GM12878 (cell line): ENCODE results near the gene WDFY4. TPM values are rescaled to one million over a fixed set of nuclear protein-coding genes. Genes with fewer than 3 reads are reported as not detected.

Experiments used
- ATAC-seq: fragments of 200-7000 bp; cut with Tn5 transposase; 3 replicates; pipeline ENCODE4 v1.9.1; 2020; ENCODE audit warnings: mild to moderate bottlenecking, moderate library complexity
- BruUV-seq: library from RNA; stranded (reverse); fragments of 400-500 nt; replicated peaks from 2 replicates; lab custom pipeline; 2021; lab: Mats Ljungman, UMichigan
- CTCF ChIA-PET: fragments of 300-600 bp; sonication (Branson Sonifier 250); formaldehyde crosslinking; extraction: SDS; loops from one replicate; lab custom pipeline; 2021; ENCODE audit warnings: inconsistent platforms; lab: Yijun Ruan, JAX
- POLR2A ChIA-PET: fragments of 350-600 bp; formaldehyde crosslinking; extraction: SDS; loops from one replicate; lab custom pipeline; 2021; ENCODE audit warnings: inconsistent platforms; lab: Charles Lee
- RAD21 ChIA-PET: fragments of 300-600 bp; sonication (Branson Sonifier 250); formaldehyde crosslinking; loops from one replicate; lab custom pipeline; 2023; ENCODE audit warnings: antibody characterized with exemption; ENCODE audit not compliant: unreplicated experiment; lab: Charles Lee
- SMC1A ChIA-PET: fragments of 300-600 bp; sonication (Branson Sonifier 250); formaldehyde crosslinking; loops from one replicate; lab custom pipeline; 2023; ENCODE audit not compliant: unreplicated experiment, uncharacterized antibody; lab: Charles Lee
- DNase-seq: peaks from one replicate; pipeline ENCODE4 v3.0.0-alpha.2; 2011; ENCODE audit warnings: low read depth, low spot score
- FAIRE-seq: peaks from 3 replicates; lab custom pipeline; 2011; peaks lifted over from hg19 to GRCh38; lab: Jason Lieb, UNC
- H2AFZ ChIP-seq: 2 replicates; pipeline ENCODE4 v1.6.0; 2011; ENCODE audit warnings: low read depth, low read length, control low read depth; ENCODE audit not compliant: control insufficient read depth
- H3K27ac ChIP-seq: 2 replicates; pipeline ENCODE4 v1.5.1; 2011; ENCODE audit warnings: control low read depth; ENCODE audit not compliant: control insufficient read depth, insufficient read depth
- H3K27me3 ChIP-seq, 2 experiments: replicated peaks in 1 of 2; 2 replicates each; pipeline versions ENCODE4 v1.6.0 to v1.6.1; 2011; ENCODE audit warnings: low read length in 1 of 2; ENCODE audit not compliant: control insufficient read depth in 2 of 2, insufficient read depth in 2 of 2
- H3K36me3 ChIP-seq, 2 experiments: 2 replicates each; pipeline ENCODE4 v1.5.1; 2011; ENCODE audit warnings: low read length in 1 of 2; ENCODE audit not compliant: control insufficient read depth in 2 of 2, insufficient read depth in 2 of 2
- H3K4me1 ChIP-seq: 2 replicates; pipeline ENCODE4 v1.6.1; 2011; ENCODE audit warnings: mild to moderate bottlenecking, low read length, moderate library complexity, mixed read lengths; ENCODE audit not compliant: control insufficient read depth, insufficient read depth
- H3K4me2 ChIP-seq: 2 replicates; pipeline ENCODE4 v1.6.0; 2011; ENCODE audit warnings: control low read depth; ENCODE audit not compliant: control insufficient read depth, insufficient read depth
- H3K4me3 ChIP-seq: fragments of 200-600 bp; sonication (generic); 2 replicates; pipeline ENCODE4 v1.5.1; 2016
- H3K79me2 ChIP-seq: 2 replicates; pipeline ENCODE4 v1.6.0; 2011; ENCODE audit warnings: low read length; ENCODE audit not compliant: control insufficient read depth, insufficient read depth
- H3K9ac ChIP-seq: 2 replicates; pipeline ENCODE4 v1.8.0; 2011; ENCODE audit warnings: low read length, control low read depth, mixed read lengths; ENCODE audit not compliant: control insufficient read depth, insufficient read depth
- H3K9me3 ChIP-seq: replicated peaks from 3 replicates; pipeline ENCODE4 v1.5.1; 2011; ENCODE audit warnings: mild to moderate bottlenecking, low read length; ENCODE audit not compliant: control insufficient read depth, insufficient read depth
- H4K20me1 ChIP-seq: 2 replicates; pipeline ENCODE4 v1.6.0; 2011; ENCODE audit not compliant: control insufficient read depth, insufficient read depth
- BRCA1 ChIP-seq: IDR thresholded peaks from 2 replicates; pipeline ENCODE4 v1.6.1; 2011; ENCODE audit warnings: low read depth, low read length, improper control_type of control experiment
- CTCF ChIP-seq, 3 experiments: IDR thresholded peaks in 2 of 3; conservative IDR thresholded peaks in 1 of 3; 2 replicates each; pipeline ENCODE4 v1.5.1; 2011; ENCODE audit warnings: low read depth in 3 of 3, low read length in 3 of 3, mild to moderate bottlenecking in 3 of 3, control low read depth in 2 of 3, moderate library complexity in 2 of 3, inconsistent platforms in 1 of 3, mixed read lengths in 1 of 3; ENCODE audit not compliant: control insufficient read depth in 2 of 3, insufficient read depth in 1 of 3; ENCODE audit errors: extremely low read depth in 1 of 3
- E2F4 ChIP-seq: IDR thresholded peaks from 2 replicates; pipeline ENCODE4 v1.6.1; 2012; ENCODE audit warnings: low read depth, low read length, improper control_type of control experiment
- MYC ChIP-seq: IDR thresholded peaks from 2 replicates; pipeline ENCODE4 v1.6.1; 2011; ENCODE audit warnings: mild to moderate bottlenecking, low read length, moderate library complexity, inconsistent platforms; ENCODE audit not compliant: insufficient read depth, insufficient replicate concordance, insufficient read length, severe bottlenecking
- NBN ChIP-seq: fragments of 450-650 bp; IDR thresholded peaks from 2 replicates; pipeline ENCODE4 v1.6.1; 2016
- POLR2AphosphoS5 ChIP-seq: IDR thresholded peaks from 2 replicates; pipeline ENCODE4 v1.6.1; 2011; ENCODE audit warnings: mild to moderate bottlenecking, low read length, inconsistent platforms
- RAD21 ChIP-seq: IDR thresholded peaks from 2 replicates; pipeline ENCODE4 v1.6.1; 2011; ENCODE audit warnings: mild to moderate bottlenecking, low read depth, low read length, moderate library complexity; ENCODE audit not compliant: insufficient read depth
- ZBTB33 ChIP-seq: fragments of 450-650 bp; IDR thresholded peaks from 2 replicates; pipeline ENCODE4 v1.6.1; 2017; ENCODE audit warnings: mild to moderate bottlenecking
- ZNF217 ChIP-seq: fragments of 450-650 bp; IDR thresholded peaks from 2 replicates; pipeline ENCODE4 v1.6.1; 2017; ENCODE audit warnings: antibody characterized with exemption, mild to moderate bottlenecking
- in situ Hi-C: fragments of 300-500 bp; cut with MboI; formaldehyde crosslinking; loops from 9 replicates; pipeline ENCODE4 v1.14.3; 2018; ENCODE audit warnings: mixed read lengths
- intact Hi-C: fragments of 100-400 bp; cut with micrococcal nuclease; formaldehyde crosslinking; loops from one replicate; pipeline ENCODE4 v1.14.2; 2022; ENCODE audit not compliant: unreplicated experiment
- polyA plus RNA-seq, 11 experiments: library from polyadenylated mRNA; depleted of rRNA in 4 of 11; unstranded in 6 of 11; stranded (reverse) in 5 of 11; fragments of >200 nt; fragmentation: Nextera tagmentation in 4 of 11; fragmentation: Illumina TruSeq in 1 of 11; extraction: Ambion mirVana in 4 of 11; extraction: Trizol in 1 of 11; gene quantifications; 1 replicate in 1 of 11; 2 replicates in 10 of 11; pipeline versions ENCODE4 v1.2.1 to v1.2.3, GENCODE V29; 2011 to 2016; ENCODE audit warnings: inconsistent platforms in 2 of 11, missing spikeins in 2 of 11, low read depth in 1 of 11
- total RNA-seq, 4 experiments: library from RNA; depleted of rRNA in 3 of 4; stranded (reverse); fragments of >200 nt in 3 of 4; fragmentation: Illumina TruSeq in 1 of 4; extraction: Trizol in 1 of 4; gene quantifications; 2 replicates each; pipeline versions ENCODE4 v1.2.1 to v1.2.3, GENCODE V29; 2013 to 2021

WDFY4 gene
- total and polyA plus RNA-seq, 10 of the 15 experiments (the other 5 are each of a cell fraction or from before 2014, with no cell fraction given): 13.5 to 132 (median 47.3) TPM

GRCh38 chr10:48976196-48976595, 291.5 kb downstream of the WDFY4 start:
- CTCF ChIA-PET: interaction anchor here (1.4 to 2.4 kb wide), 2 partner anchors 318 to 537 kb away, joined by 6 to 9 read pairs; no protein-coding TSS in a partner anchor
- in situ Hi-C loops: loop anchor here (5.0 kb wide), 1 partner anchor 541 kb away; no protein-coding TSS in a partner anchor
- H3K4me3 ChIP-seq: no peak overlapping the region
- H3K4me1 ChIP-seq: no peaks in the 10 kb centered on the region
- FAIRE-seq (no peak), DNase-seq (no peak), ATAC-seq (peak; percentile 65)
- no peak overlapping the region for H3K4me2 ChIP-seq
- intact Hi-C loops: no loop called here
- H3K9ac ChIP-seq: no peak overlapping the region
- H3K36me3 ChIP-seq: peaks cover 24 to 31% of the 10 kb centered on the region in 2 experiments
- H3K27me3 ChIP-seq: no peaks in the 10 kb centered on the region
- BruUV-seq: no TSS peak
- TF ChIP-seq NBN: no peak
- no peak for TF ChIP-seq BRCA1
- no peak for TF ChIP-seq ZBTB33
- TF ChIP-seq RAD21: peak; percentile 45
- no peak for TF ChIP-seq MYC
- TF ChIP-seq ZNF217: no peak
- TF ChIP-seq CTCF (IDR thresholded peaks at IDR 0.05 in 2 of 3, conservative IDR thresholded peaks at IDR 0.05 in 1 of 3; ENCODE audit: control insufficient read depth in 2 of 3, extremely low read depth in 1 of 3, insufficient read depth in 1 of 3, low read depth in 3 of 3, low read length in 3 of 3): peak in 2 of 3 experiments; percentile 21 to 37; a peak in 4 of 6 replicates
- TF ChIP-seq POLR2AphosphoS5: no peak
- no peak for TF ChIP-seq E2F4
- POLR2A ChIA-PET: interaction anchor here (0.6 kb wide), 1 partner anchor 930 kb away, joined by 4 read pairs; no protein-coding TSS in a partner anchor
- RAD21 ChIA-PET: interaction anchor here (1.1 to 1.3 kb wide), 2 partner anchors 319 to 431 kb away, joined by 3 to 7 read pairs; no protein-coding TSS in a partner anchor
- no peaks in the 10 kb centered on the region for H3K79me2 ChIP-seq
- SMC1A ChIA-PET: interaction anchor here (0.9 kb wide), 1 partner anchor 188 kb away, joined by 3 read pairs; no protein-coding TSS in a partner anchor
- no peak overlapping the region for H2AFZ ChIP-seq
- H3K27ac ChIP-seq: no peak overlapping the region
- no peaks in the 10 kb centered on the region for H4K20me1 ChIP-seq
- H3K9me3 ChIP-seq: no peaks in the 10 kb centered on the region
